ENCODE measurements around the gene DLG2. TPM values are rescaled to one million over a fixed set of nuclear protein-coding genes. Genes with fewer than 3 reads are reported as not detected.

DLG2 gene
- total RNA-seq, 4 donors from 2014 or later = 7.3 to 14.1 (median 11.1) TPM

- Histone ChIP-seq H3K4me1 (no peaks in the 10 kb centered on the region), H3K27ac (replicated peaks in 1 of 4) (no peak overlapping the region), H3K9me3 (no peaks in the 10 kb centered on the region), H3K36me3 (no peaks in the 10 kb centered on the region), H3K27me3 (no peaks in the 10 kb centered on the region), H3K4me3 (no peak overlapping the region)
- no peak for TF ChIP-seq EP300 (IDR thresholded peaks at IDR 0.05)
- no peak for TF ChIP-seq POLR2A (IDR thresholded peaks at IDR 0.05; ENCODE audit: low read depth)
- no peak for TF ChIP-seq POLR2AphosphoS5 (IDR thresholded peaks at IDR 0.05)
- TF ChIP-seq CTCF (IDR thresholded peaks at IDR 0.05) = no peak
- intact Hi-C loops (cut with DNase I) = no loop called here
- WGBS = 100% methylated on average over 1 of the region's 1 CpG
- no peak for DNase-seq (ENCODE audit: extremely low spot score)
Observed at GRCh38 chr11:83630211-83630610, 1996.9 kb downstream of the DLG2 start.

- TF ChIP-seq EP300 (IDR thresholded peaks at IDR 0.05) (no peak), POLR2AphosphoS5 (IDR thresholded peaks at IDR 0.05) (no peak), POLR2A (IDR thresholded peaks at IDR 0.05; ENCODE audit: low read depth) (no peak), CTCF (IDR thresholded peaks at IDR 0.05) (no peak)
- no peaks in the 10 kb centered on the region for H3K36me3 ChIP-seq
- WGBS = 65% methylated on average over 2 of the region's 2 CpGs
- no peak overlapping the region for H3K27ac ChIP-seq (replicated peaks in 1 of 4)
- intact Hi-C loops (cut with DNase I) = no loop called here
- no peak overlapping the region for H3K4me3 ChIP-seq
- no peaks in the 10 kb centered on the region for H3K4me1 ChIP-seq
- no peaks in the 10 kb centered on the region for H3K27me3 ChIP-seq
- H3K9me3 ChIP-seq = no peaks in the 10 kb centered on the region
- no peak for DNase-seq (ENCODE audit: extremely low spot score)
Observed at GRCh38 chr11:83629775-83630174, 1997.4 kb downstream of the DLG2 start.

- TF ChIP-seq POLR2A (IDR thresholded peaks at IDR 0.05; ENCODE audit: low read depth) (no peak), CTCF (IDR thresholded peaks at IDR 0.05) (no peak), EP300 (IDR thresholded peaks at IDR 0.05) (no peak), POLR2AphosphoS5 (IDR thresholded peaks at IDR 0.05) (no peak)
- no peaks in the 10 kb centered on the region for H3K27me3 ChIP-seq
- no peaks in the 10 kb centered on the region for H3K9me3 ChIP-seq
- H3K4me1 ChIP-seq = no peaks in the 10 kb centered on the region
- no peaks in the 10 kb centered on the region for H3K36me3 ChIP-seq
- DNase-seq (ENCODE audit: extremely low spot score) = no peak
- intact Hi-C loops (cut with DNase I) = no loop called here
- no peak overlapping the region for H3K4me3 ChIP-seq
- 69% methylated on average over 5 of the region's 5 CpGs for WGBS
- H3K27ac ChIP-seq (replicated peaks in 1 of 4) = no peak overlapping the region
Observed at GRCh38 chr11:83628622-83629355, 1998.4 kb downstream of the DLG2 start.

GRCh38 chr11:83625336-83625735 is 2001.8 kb downstream of the DLG2 start:
- H3K4me1 ChIP-seq = no peaks in the 10 kb centered on the region
- no peaks in the 10 kb centered on the region for H3K36me3 ChIP-seq
- H3K4me3 ChIP-seq = no peak overlapping the region
- no peaks in the 10 kb centered on the region for H3K9me3 ChIP-seq
- DNase-seq (ENCODE audit: extremely low spot score) = no peak
- H3K27me3 ChIP-seq = no peaks in the 10 kb centered on the region
- TF ChIP-seq POLR2AphosphoS5 (IDR thresholded peaks at IDR 0.05) (no peak), EP300 (IDR thresholded peaks at IDR 0.05) (no peak), CTCF (IDR thresholded peaks at IDR 0.05) (no peak), POLR2A (IDR thresholded peaks at IDR 0.05; ENCODE audit: low read depth) (no peak)
- no peak overlapping the region for H3K27ac ChIP-seq (replicated peaks in 1 of 4)
- 90% methylated on average over 3 of the region's 3 CpGs for WGBS
- intact Hi-C loops (cut with DNase I) = no loop called here

- no peaks in the 10 kb centered on the region for H3K9me3 ChIP-seq
- no peaks in the 10 kb centered on the region for H3K27me3 ChIP-seq
Observed at GRCh38 chr11:83617671-83618070, 2009.5 kb downstream of the DLG2 start.

More at GRCh38 chr11:83617671-83618070, 2009.5 kb downstream of the DLG2 start:
- Histone ChIP-seq H3K36me3 (no peaks in the 10 kb centered on the region), H3K27ac (replicated peaks in 1 of 4) (no peak overlapping the region), H3K4me3 (no peak overlapping the region), H3K4me1 (no peaks in the 10 kb centered on the region)
- no peak for DNase-seq (ENCODE audit: extremely low spot score)
- 63% methylated on average over 1 of the region's 1 CpG for WGBS
- TF ChIP-seq EP300 (IDR thresholded peaks at IDR 0.05) = no peak
- intact Hi-C loops (cut with DNase I) = no loop called here
